ENCODE results near the gene TLE6. TPM values are rescaled to one million over a fixed set of nuclear protein-coding genes. Genes with fewer than 3 reads are reported as not detected.
A peak's percentile ranks its signal among the peaks of the same experiment; 100 is the strongest.

Gene TLE6
- total RNA-seq, 1 donor from 2014 or later = 10.6 TPM

GRCh38 chr19:2974342-2975041 lies 2.9 kb upstream of the TLE6 start:
- peak overlapping the region; percentile 52 for H3K27ac ChIP-seq
- no peaks in the 10 kb centered on the region for H3K27me3 ChIP-seq
- intact Hi-C loops (cut with DNase I) = no loop called here
- no peak for DNase-seq (ENCODE audit: extremely low spot score in 2 of 2)
- H3K4me3 ChIP-seq = no peak overlapping the region
- TF ChIP-seq CTCF (IDR thresholded peaks at IDR 0.05) (no peak), POLR2AphosphoS5 (IDR thresholded peaks at IDR 0.05; ENCODE audit: insufficient read depth in 1 of 2, low read depth in 1 of 2) (peak in 1 of 2 donors; percentile 78), POLR2A (IDR thresholded peaks at IDR 0.05) (no peak)
- H3K9me3 ChIP-seq = no peaks in the 10 kb centered on the region
- peaks cover 46% of the 10 kb centered on the region for H3K4me1 ChIP-seq
- no peaks in the 10 kb centered on the region for H3K36me3 ChIP-seq

- no peaks in the 10 kb centered on the region for H3K9me3 ChIP-seq
- H3K27me3 ChIP-seq = no peaks in the 10 kb centered on the region
- intact Hi-C loops (cut with DNase I) = no loop called here
- no peaks in the 10 kb centered on the region for H3K36me3 ChIP-seq
- TF ChIP-seq POLR2AphosphoS5 (IDR thresholded peaks at IDR 0.05; ENCODE audit: insufficient read depth in 1 of 2, low read depth in 1 of 2) = no peak
- DNase-seq (ENCODE audit: extremely low spot score in 2 of 2) = no peak
- peak overlapping the region; percentile 46 to 63 for H3K4me3 ChIP-seq
- H3K27ac ChIP-seq = no peak overlapping the region
- peaks cover 43% of the 10 kb centered on the region for H3K4me1 ChIP-seq
Observed at GRCh38 chr19:2976609-2977000, 759 bp upstream of the TLE6 start.

- Histone ChIP-seq H3K4me3 (peak overlapping the region; percentile 46 to 63), H3K9me3 (no peaks in the 10 kb centered on the region), H3K36me3 (no peaks in the 10 kb centered on the region), H3K4me1 (peaks cover 50% of the 10 kb centered on the region), H3K27me3 (no peaks in the 10 kb centered on the region), H3K27ac (no peak overlapping the region)
- intact Hi-C loops (cut with DNase I) = no loop called here
- TF ChIP-seq POLR2A (IDR thresholded peaks at IDR 0.05) (no peak), CTCF (IDR thresholded peaks at IDR 0.05) (no peak), POLR2AphosphoS5 (IDR thresholded peaks at IDR 0.05; ENCODE audit: insufficient read depth in 1 of 2, low read depth in 1 of 2) (no peak)
- no peak for DNase-seq (ENCODE audit: extremely low spot score in 2 of 2)
Observed at GRCh38 chr19:2977746-2978138, 378 bp downstream of the TLE6 start.

- Histone ChIP-seq H3K4me1 (peaks cover 56% of the 10 kb centered on the region), H3K27ac (no peak overlapping the region)
- intact Hi-C loops (cut with DNase I) = no loop called here
Observed at GRCh38 chr19:2978166-2978767, 903 bp downstream of the TLE6 start.

GRCh38 chr19:2978772-2979171 lies 1.4 kb downstream of the TLE6 start:
- Histone ChIP-seq H3K4me1 (peaks cover 60% of the 10 kb centered on the region), H3K27me3 (no peaks in the 10 kb centered on the region), H3K27ac (no peak overlapping the region), H3K4me3 (no peak overlapping the region), H3K9me3 (no peaks in the 10 kb centered on the region), H3K36me3 (no peaks in the 10 kb centered on the region)
- no peak for DNase-seq (ENCODE audit: extremely low spot score in 2 of 2)
- TF ChIP-seq POLR2A (IDR thresholded peaks at IDR 0.05) (no peak), CTCF (IDR thresholded peaks at IDR 0.05) (no peak)
- intact Hi-C loops (cut with DNase I) = no loop called here

More at GRCh38 chr19:2978166-2978767, 903 bp downstream of the TLE6 start:
- no peaks in the 10 kb centered on the region for H3K9me3 ChIP-seq
- no peak overlapping the region for H3K4me3 ChIP-seq
- H3K27me3 ChIP-seq = no peaks in the 10 kb centered on the region
- no peak for DNase-seq (ENCODE audit: extremely low spot score in 2 of 2)
- no peaks in the 10 kb centered on the region for H3K36me3 ChIP-seq
- TF ChIP-seq POLR2AphosphoS5 (IDR thresholded peaks at IDR 0.05; ENCODE audit: insufficient read depth in 1 of 2, low read depth in 1 of 2) = no peak
- no peak for TF ChIP-seq POLR2A (IDR thresholded peaks at IDR 0.05)

GRCh38 chr19:2981898-2982297 lies 4.5 kb downstream of the TLE6 start:
- no peaks in the 10 kb centered on the region for H3K27me3 ChIP-seq
- H3K36me3 ChIP-seq = no peaks in the 10 kb centered on the region
- no peak for DNase-seq (ENCODE audit: extremely low spot score in 2 of 2)
- TF ChIP-seq POLR2A (IDR thresholded peaks at IDR 0.05) (no peak), POLR2AphosphoS5 (IDR thresholded peaks at IDR 0.05; ENCODE audit: insufficient read depth in 1 of 2, low read depth in 1 of 2) (no peak), CTCF (IDR thresholded peaks at IDR 0.05) (no peak)
- peak overlapping the region; percentile 81 for H3K27ac ChIP-seq
- H3K4me3 ChIP-seq = no peak overlapping the region
- peaks cover 36% of the 10 kb centered on the region for H3K4me1 ChIP-seq
- H3K9me3 ChIP-seq = no peaks in the 10 kb centered on the region
- intact Hi-C loops (cut with DNase I) = loop anchor here (5.0 kb wide), 1 partner anchor 60 kb away; no protein-coding TSS in a partner anchor

Measured in vagina (tissue), 2 donors.